ENCODE measurements around the gene GIMAP2.
"Not testable (repeated sequence)": the region's sequence is repeated elsewhere in the genome, so short reads cannot be mapped to it uniquely, and the experiment has no call there.

The GIMAP2 gene

GRCh38 chr7:150685219-150686029 is at the start of gene GIMAP2:
GIMAP2 (plus strand) TSS chr7:150685706; CDS start chr7:150687060, 1,354 bp downstream.
- no peak within 1 kb of the TSS for H3K27ac ChIP-seq
- DNase-seq (ENCODE audit: low read depth, low spot score), result no peak

GRCh38 chr7:150641854-150642253 is 43.7 kb upstream of the GIMAP2 start:
- no peak for DNase-seq (ENCODE audit: low read depth, low spot score)

GRCh38 chr7:150642926-150643325 is 42.6 kb upstream of the GIMAP2 start:
- H3K27ac ChIP-seq, result no peak overlapping the region
- no peak for DNase-seq (ENCODE audit: low read depth, low spot score)

More at GRCh38 chr7:150641854-150642253, 43.7 kb upstream of the GIMAP2 start:
- H3K27ac ChIP-seq, result no peak overlapping the region

- H3K27ac ChIP-seq, result no peak overlapping the region
- DNase-seq (ENCODE audit: low read depth, low spot score), result no peak
These were observed 40.1 kb upstream of the GIMAP2 start for GRCh38 chr7:150645259-150646020.

GRCh38 chr7:150648353-150649079 is 37.0 kb upstream of the GIMAP2 start:
- no peak overlapping the region for H3K27ac ChIP-seq
- DNase-seq (ENCODE audit: low read depth, low spot score), result no peak

- no peak overlapping the region for H3K27ac ChIP-seq
- DNase-seq (ENCODE audit: low read depth, low spot score), result no peak
These were observed 36.5 kb upstream of the GIMAP2 start for GRCh38 chr7:150649080-150649385.

GRCh38 chr7:150654692-150655091 is 30.8 kb upstream of the GIMAP2 start:
- no peak overlapping the region for H3K27ac ChIP-seq
- no peak for DNase-seq (ENCODE audit: low read depth, low spot score)

GRCh38 chr7:150656047-150656446 is 29.5 kb upstream of the GIMAP2 start:
- H3K27ac ChIP-seq, result no peak overlapping the region
- no peak for DNase-seq (ENCODE audit: low read depth, low spot score)

- H3K27ac ChIP-seq, result no peak overlapping the region
- no peak for DNase-seq (ENCODE audit: low read depth, low spot score)
These were observed 28.0 kb upstream of the GIMAP2 start for GRCh38 chr7:150657526-150657925.

GRCh38 chr7:150660939-150661613 is 24.4 kb upstream of the GIMAP2 start:
- no peak for DNase-seq (ENCODE audit: low read depth, low spot score)
- no peak overlapping the region for H3K27ac ChIP-seq

GRCh38 chr7:150662821-150663220 is 22.7 kb upstream of the GIMAP2 start:
- not testable (repeated sequence) for DNase-seq (ENCODE audit: low read depth, low spot score); H3K27ac ChIP-seq

- DNase-seq (ENCODE audit: low read depth, low spot score), result no peak
These were observed 21.6 kb upstream of the GIMAP2 start for GRCh38 chr7:150663802-150664494.

GRCh38 chr7:150665089-150665748 is 20.3 kb upstream of the GIMAP2 start:
- no peak overlapping the region for H3K27ac ChIP-seq
- no peak for DNase-seq (ENCODE audit: low read depth, low spot score)

More at GRCh38 chr7:150663802-150664494, 21.6 kb upstream of the GIMAP2 start:
- no peak overlapping the region for H3K27ac ChIP-seq

- no peak for DNase-seq (ENCODE audit: low read depth, low spot score)
These were observed 19.6 kb upstream of the GIMAP2 start for GRCh38 chr7:150665896-150666295.

GRCh38 chr7:150666412-150666811 is 19.1 kb upstream of the GIMAP2 start:
- no peak for DNase-seq (ENCODE audit: low read depth, low spot score)
- no peak overlapping the region for H3K27ac ChIP-seq

More at GRCh38 chr7:150665896-150666295, 19.6 kb upstream of the GIMAP2 start:
- H3K27ac ChIP-seq, result no peak overlapping the region

GRCh38 chr7:150668472-150668911 is 17.0 kb upstream of the GIMAP2 start:
- no peak overlapping the region for H3K27ac ChIP-seq
- DNase-seq (ENCODE audit: low read depth, low spot score), result no peak

- H3K27ac ChIP-seq, result no peak overlapping the region
- DNase-seq (ENCODE audit: low read depth, low spot score), result no peak
These were observed 16.5 kb upstream of the GIMAP2 start for GRCh38 chr7:150668977-150669376.

- not testable (repeated sequence) for H3K27ac ChIP-seq; DNase-seq (ENCODE audit: low read depth, low spot score)
These were observed 13.5 kb upstream of the GIMAP2 start for GRCh38 chr7:150671798-150672585.
